Panc1 (cell line): ENCODE results near the gene FTL. TPM values are rescaled to one million over a fixed set of nuclear protein-coding genes. Genes with fewer than 3 reads are reported as not detected.

ENCODE experiments used
- ATAC-seq: fragments of 200-7000 bp; cut with Tn5 transposase; 2 replicates; pipeline ENCODE4 v1.9.1; 2020; ENCODE audit warnings: mild to moderate bottlenecking, moderate library complexity
- BruUV-seq: library from RNA; stranded (reverse); fragments of 400-500 nt; replicated peaks from 2 replicates; lab custom pipeline; 2021; lab: Mats Ljungman, UMichigan
- CTCF ChIA-PET: fragments of 300-600 bp; sonication (Branson Sonifier 250); formaldehyde crosslinking; loops from one replicate; lab custom pipeline; 2022; ENCODE audit warnings: antibody characterized with exemption; lab: Charles Lee
- POLR2A ChIA-PET: fragments of 300-600 bp; sonication (Branson Sonifier 250); formaldehyde crosslinking; loops from one replicate; lab custom pipeline; 2022; ENCODE audit warnings: antibody characterized with exemption; lab: Charles Lee
- DNase-seq: peaks from one replicate; pipeline ENCODE4 v3.0.0-alpha.2; 2010; ENCODE audit warnings: low read depth, low spot score
- H3K27ac ChIP-seq: 2 replicates; pipeline ENCODE4 v1.5.1; 2011; ENCODE audit warnings: mild to moderate bottlenecking, low read length, inconsistent platforms
- H3K27me3 ChIP-seq: fragments of 200-500 bp; sonication (Bioruptor generic); 2 replicates; pipeline ENCODE4 v1.6.0; 2014; ENCODE audit warnings: low read length, inconsistent platforms; ENCODE audit not compliant: control insufficient read depth, insufficient read depth
- H3K36me3 ChIP-seq: fragments of 200-500 bp; sonication (Bioruptor generic); 2 replicates; pipeline ENCODE4 v1.5.1; 2014; ENCODE audit warnings: inconsistent platforms, mild to moderate bottlenecking, low read length, moderate library complexity; ENCODE audit not compliant: control insufficient read depth, insufficient read depth
- H3K4me1 ChIP-seq: 2 replicates; pipeline ENCODE4 v1.5.1; 2011; ENCODE audit warnings: inconsistent platforms, mild to moderate bottlenecking, low read length, moderate library complexity; ENCODE audit not compliant: control insufficient read depth, insufficient read depth
- H3K4me3 ChIP-seq, 2 experiments: 2 replicates each; pipeline ENCODE4 v1.5.1; 2011 to 2012; ENCODE audit warnings: low read depth in 2 of 2, low read length in 2 of 2, mild to moderate bottlenecking in 2 of 2, inconsistent platforms in 1 of 2, moderate library complexity in 1 of 2
- H3K9me3 ChIP-seq: fragments of 200-500 bp; sonication (Bioruptor generic); 2 replicates; pipeline ENCODE4 v1.5.1; 2014; ENCODE audit warnings: low read depth, mild to moderate bottlenecking, inconsistent platforms, low read length, moderate library complexity; ENCODE audit not compliant: control insufficient read depth, insufficient read depth
- POLR2AphosphoS5 ChIP-seq: IDR thresholded peaks from 2 replicates; pipeline ENCODE4 v1.6.1; 2012; ENCODE audit warnings: mild to moderate bottlenecking, low read depth, low read length, moderate library complexity
- SIN3A ChIP-seq: IDR thresholded peaks from 2 replicates; pipeline ENCODE4 v1.6.1; 2012; ENCODE audit warnings: low read depth, mild to moderate bottlenecking, low read length, moderate library complexity, borderline replicate concordance; ENCODE audit not compliant: insufficient read depth
- TCF7L2 ChIP-seq: IDR thresholded peaks from 2 replicates; pipeline ENCODE4 v1.6.1; 2011; ENCODE audit warnings: mild to moderate bottlenecking, low read depth, low read length, inconsistent platforms
- in situ Hi-C: cut with HindIII; loops from 2 replicates; pipeline ENCODE4 v1.10.0; 2016; ENCODE audit warnings: low sequenced_read_pairs, low pct_unique_long_range_greater_than_20kb
- intact Hi-C: fragments of 100-400 bp; cut with micrococcal nuclease; formaldehyde crosslinking; loops from one replicate; pipeline ENCODE4 v1.10.0; 2022; ENCODE audit not compliant: unreplicated experiment
- total RNA-seq: library from RNA; stranded (reverse); gene quantifications from one replicate; pipeline ENCODE4 v1.2.1, GENCODE V29; 2021; ENCODE audit not compliant: unreplicated experiment
- TF ChIP-seq, protein P1 (sequence below): fragments of 450-650 bp; IDR thresholded peaks from 2 replicates; pipeline ENCODE4 v1.5.1; 2017; ENCODE audit warnings: mild to moderate bottlenecking
- TF ChIP-seq, protein P2 (sequence below), 2 experiments: IDR thresholded peaks; 2 replicates each; pipeline ENCODE4 v1.6.1; 2011 to 2012; ENCODE audit warnings: low read depth in 2 of 2, control low read depth in 1 of 2, low read length in 1 of 2, mild to moderate bottlenecking in 1 of 2, moderate library complexity in 1 of 2; ENCODE audit not compliant: insufficient read depth in 1 of 2

Gene FTL
- total RNA-seq, 1 experiment from 2014 or later, result 1,332 TPM

DNA sequence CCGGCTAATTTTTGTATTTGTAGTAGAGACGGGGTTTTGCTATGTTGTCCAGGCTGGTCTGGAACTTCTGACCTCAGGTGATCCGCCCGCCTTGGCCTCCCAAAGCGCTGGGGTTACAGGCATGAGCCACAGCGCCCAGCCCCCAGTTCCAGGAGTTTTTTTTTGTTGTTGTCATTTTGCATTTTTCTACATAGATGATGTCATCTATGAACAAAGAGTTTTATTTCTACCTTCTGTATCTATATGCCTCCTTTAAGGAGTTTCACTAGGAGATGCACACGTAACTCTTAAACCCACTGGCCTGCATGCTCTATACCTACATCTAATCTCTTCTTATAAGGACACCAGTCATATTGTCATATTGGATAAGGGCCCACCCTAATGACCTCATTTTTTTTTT lies 26.9 kb upstream of the FTL start:
- no peaks in the 10 kb centered on the region for H3K36me3 ChIP-seq
- H3K27me3 ChIP-seq, result no peaks in the 10 kb centered on the region
- H3K9me3 ChIP-seq, result no peaks in the 10 kb centered on the region; the same call in 1 of the 2 replicates
- no peak overlapping the region for H3K27ac ChIP-seq
- POLR2A ChIA-PET, result no interaction called here
- no peak for DNase-seq
- no peaks in the 10 kb centered on the region for H3K4me1 ChIP-seq
- H3K4me3 ChIP-seq, result no peak overlapping the region
- CTCF ChIA-PET, result no interaction called here
- no peak for ATAC-seq
- intact Hi-C loops (no loop called here), in situ Hi-C loops (no loop called here)
- BruUV-seq, result no TSS peak
- no peak for TF ChIP-seq SIN3A
- TF ChIP-seq, protein P1, sequence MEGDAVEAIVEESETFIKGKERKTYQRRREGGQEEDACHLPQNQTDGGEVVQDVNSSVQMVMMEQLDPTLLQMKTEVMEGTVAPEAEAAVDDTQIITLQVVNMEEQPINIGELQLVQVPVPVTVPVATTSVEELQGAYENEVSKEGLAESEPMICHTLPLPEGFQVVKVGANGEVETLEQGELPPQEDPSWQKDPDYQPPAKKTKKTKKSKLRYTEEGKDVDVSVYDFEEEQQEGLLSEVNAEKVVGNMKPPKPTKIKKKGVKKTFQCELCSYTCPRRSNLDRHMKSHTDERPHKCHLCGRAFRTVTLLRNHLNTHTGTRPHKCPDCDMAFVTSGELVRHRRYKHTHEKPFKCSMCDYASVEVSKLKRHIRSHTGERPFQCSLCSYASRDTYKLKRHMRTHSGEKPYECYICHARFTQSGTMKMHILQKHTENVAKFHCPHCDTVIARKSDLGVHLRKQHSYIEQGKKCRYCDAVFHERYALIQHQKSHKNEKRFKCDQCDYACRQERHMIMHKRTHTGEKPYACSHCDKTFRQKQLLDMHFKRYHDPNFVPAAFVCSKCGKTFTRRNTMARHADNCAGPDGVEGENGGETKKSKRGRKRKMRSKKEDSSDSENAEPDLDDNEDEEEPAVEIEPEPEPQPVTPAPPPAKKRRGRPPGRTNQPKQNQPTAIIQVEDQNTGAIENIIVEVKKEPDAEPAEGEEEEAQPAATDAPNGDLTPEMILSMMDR, result no peak

DNA sequence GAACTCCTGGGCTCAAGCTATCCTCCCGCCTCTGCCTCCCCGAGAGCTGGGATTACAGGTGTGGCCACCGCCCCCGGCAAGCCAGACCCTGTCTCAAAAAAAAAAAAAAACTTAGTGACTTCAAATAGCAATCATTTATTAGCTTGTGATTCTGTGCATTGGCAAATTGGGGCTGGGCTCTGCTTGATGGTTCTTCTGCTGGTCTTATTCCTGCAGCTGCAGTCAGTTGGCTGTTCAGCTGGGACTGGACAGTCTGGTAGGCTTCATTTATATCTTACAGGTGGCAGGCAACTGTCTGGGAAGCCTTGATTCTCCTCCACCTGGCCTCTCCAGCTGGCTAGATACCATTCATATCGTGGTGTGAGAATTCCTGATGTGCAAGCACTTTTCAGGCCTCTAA lies 24.2 kb upstream of the FTL start:
- ChIA-PET POLR2A (no interaction called here), CTCF (no interaction called here)
- in situ Hi-C loops, result no loop called here
- Histone ChIP-seq H3K27me3 (no peaks in the 10 kb centered on the region), H3K4me1 (no peaks in the 10 kb centered on the region), H3K4me3 (no peak overlapping the region), H3K9me3 (no peaks in the 10 kb centered on the region; the same call in 1 of the 2 replicates), H3K27ac (no peak overlapping the region), H3K36me3 (no peaks in the 10 kb centered on the region)
- no TSS peak for BruUV-seq
- intact Hi-C loops, result no loop called here
- ATAC-seq (no peak), DNase-seq (no peak)
- TF ChIP-seq SIN3A (no peak), POLR2AphosphoS5 (no peak), TCF7L2 (no peak)
- TF ChIP-seq, protein P1, result no peak

DNA sequence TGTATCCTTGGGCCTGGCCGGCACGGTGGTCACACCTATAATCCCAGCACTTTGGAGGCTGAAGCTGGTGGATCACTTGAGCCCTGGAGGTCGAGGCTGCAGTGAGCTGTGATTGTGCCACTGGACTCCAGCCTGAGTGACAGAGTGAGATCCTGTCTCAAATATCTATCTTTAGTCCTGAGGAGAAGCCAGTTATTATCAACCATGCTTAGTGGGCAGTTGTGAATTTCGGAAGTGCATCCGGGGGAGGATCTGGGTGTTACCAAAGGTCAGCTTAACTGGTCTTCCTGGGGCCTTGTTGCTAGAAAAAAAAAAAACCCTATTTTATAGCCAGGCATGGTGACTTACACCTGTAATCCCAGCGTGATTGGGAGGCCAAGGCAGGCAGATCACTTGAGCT lies 22.0 kb upstream of the FTL start:
- BruUV-seq, result no TSS peak
- POLR2A ChIA-PET, result interaction anchor here (0.7 kb wide), 3 partner anchors 16 to 50 kb away, joined by 3 to 5 read pairs (median 5); partner anchors contain the start of gene RUVBL2
- CTCF ChIA-PET, result no interaction called here
- no peak for TF ChIP-seq POLR2AphosphoS5
- TF ChIP-seq SIN3A, result no peak
- TF ChIP-seq, protein P2, sequence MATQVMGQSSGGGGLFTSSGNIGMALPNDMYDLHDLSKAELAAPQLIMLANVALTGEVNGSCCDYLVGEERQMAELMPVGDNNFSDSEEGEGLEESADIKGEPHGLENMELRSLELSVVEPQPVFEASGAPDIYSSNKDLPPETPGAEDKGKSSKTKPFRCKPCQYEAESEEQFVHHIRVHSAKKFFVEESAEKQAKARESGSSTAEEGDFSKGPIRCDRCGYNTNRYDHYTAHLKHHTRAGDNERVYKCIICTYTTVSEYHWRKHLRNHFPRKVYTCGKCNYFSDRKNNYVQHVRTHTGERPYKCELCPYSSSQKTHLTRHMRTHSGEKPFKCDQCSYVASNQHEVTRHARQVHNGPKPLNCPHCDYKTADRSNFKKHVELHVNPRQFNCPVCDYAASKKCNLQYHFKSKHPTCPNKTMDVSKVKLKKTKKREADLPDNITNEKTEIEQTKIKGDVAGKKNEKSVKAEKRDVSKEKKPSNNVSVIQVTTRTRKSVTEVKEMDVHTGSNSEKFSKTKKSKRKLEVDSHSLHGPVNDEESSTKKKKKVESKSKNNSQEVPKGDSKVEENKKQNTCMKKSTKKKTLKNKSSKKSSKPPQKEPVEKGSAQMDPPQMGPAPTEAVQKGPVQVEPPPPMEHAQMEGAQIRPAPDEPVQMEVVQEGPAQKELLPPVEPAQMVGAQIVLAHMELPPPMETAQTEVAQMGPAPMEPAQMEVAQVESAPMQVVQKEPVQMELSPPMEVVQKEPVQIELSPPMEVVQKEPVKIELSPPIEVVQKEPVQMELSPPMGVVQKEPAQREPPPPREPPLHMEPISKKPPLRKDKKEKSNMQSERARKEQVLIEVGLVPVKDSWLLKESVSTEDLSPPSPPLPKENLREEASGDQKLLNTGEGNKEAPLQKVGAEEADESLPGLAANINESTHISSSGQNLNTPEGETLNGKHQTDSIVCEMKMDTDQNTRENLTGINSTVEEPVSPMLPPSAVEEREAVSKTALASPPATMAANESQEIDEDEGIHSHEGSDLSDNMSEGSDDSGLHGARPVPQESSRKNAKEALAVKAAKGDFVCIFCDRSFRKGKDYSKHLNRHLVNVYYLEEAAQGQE (IDR thresholded peaks at IDR 0.05; ENCODE audit: insufficient read depth in 1 of 2, low read depth in 2 of 2, low read length in 1 of 2), result no peak
- TF ChIP-seq TCF7L2, result no peak
- TF ChIP-seq, protein P1, result no peak
- in situ Hi-C loops (no loop called here), intact Hi-C loops (no loop called here)
- H3K4me3 ChIP-seq, result no peak overlapping the region
- H3K27ac ChIP-seq, result no peak overlapping the region
- no peaks in the 10 kb centered on the region for H3K4me1 ChIP-seq
- H3K27me3 ChIP-seq, result no peaks in the 10 kb centered on the region
- ATAC-seq, result no peak
- H3K9me3 ChIP-seq, result no peaks in the 10 kb centered on the region; the same call in 1 of the 2 replicates
- no peaks in the 10 kb centered on the region for H3K36me3 ChIP-seq
- no peak for DNase-seq
